G401 (cell line): ENCODE results near the gene CHPT1. TPM values are rescaled to one million over a fixed set of nuclear protein-coding genes. Genes with fewer than 3 reads are reported as not detected.
"Not testable (repeated sequence)": the region's sequence is repeated elsewhere in the genome, so short reads cannot be mapped to it uniquely, and the experiment has no call there.

Experiments
- DNase-seq: peaks from one replicate; pipeline ENCODE4 v3.0.0-alpha.2; 2015; ENCODE audit warnings: low spot score
- in situ Hi-C: cut with HindIII; loops from 2 replicates; pipeline ENCODE4 v1.10.0; 2016; ENCODE audit warnings: low sequenced_read_pairs, mixed read lengths
- total RNA-seq: library from RNA; depleted of rRNA; stranded (reverse); fragments of >200 nt; shearing (Covaris generic); gene quantifications from 2 replicates; pipeline ENCODE4 v1.2.3, GENCODE V29; 2014

Gene CHPT1
- total RNA-seq, 1 experiment from 2014 or later, result 52.4 TPM

DNA sequence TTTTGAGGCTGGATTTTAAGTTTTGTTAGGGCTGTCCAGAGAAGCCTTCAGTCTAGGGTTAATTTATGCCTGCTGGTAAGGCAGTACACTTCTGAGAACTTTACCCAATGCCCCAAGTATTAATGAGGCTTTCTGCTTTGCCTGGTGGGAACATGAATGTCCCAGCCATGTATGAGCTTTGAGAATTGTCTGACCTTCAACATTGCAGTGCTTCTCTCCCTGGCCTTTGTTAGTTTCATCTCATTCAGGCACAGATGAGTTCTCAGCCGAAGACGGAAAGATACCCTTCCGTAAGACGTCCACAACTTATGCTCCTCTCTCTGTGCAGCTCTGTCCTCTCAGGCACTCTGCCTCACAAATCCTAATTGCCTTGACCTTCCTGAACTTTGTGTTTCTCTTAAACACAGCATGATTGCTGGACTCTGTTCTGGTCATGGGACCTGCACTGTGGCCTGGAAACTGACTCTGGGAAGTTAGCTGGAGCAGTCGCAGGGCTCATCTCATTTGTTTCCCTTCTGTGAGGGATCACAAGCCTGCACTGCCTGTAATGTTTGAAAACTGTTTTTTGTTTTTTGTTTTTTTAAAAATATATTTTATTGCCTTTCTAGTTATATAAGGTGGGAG, 15.7 kb downstream of the CHPT1 start:
- DNase-seq, result peak; percentile 48
- in situ Hi-C loops, result no loop called here

DNA sequence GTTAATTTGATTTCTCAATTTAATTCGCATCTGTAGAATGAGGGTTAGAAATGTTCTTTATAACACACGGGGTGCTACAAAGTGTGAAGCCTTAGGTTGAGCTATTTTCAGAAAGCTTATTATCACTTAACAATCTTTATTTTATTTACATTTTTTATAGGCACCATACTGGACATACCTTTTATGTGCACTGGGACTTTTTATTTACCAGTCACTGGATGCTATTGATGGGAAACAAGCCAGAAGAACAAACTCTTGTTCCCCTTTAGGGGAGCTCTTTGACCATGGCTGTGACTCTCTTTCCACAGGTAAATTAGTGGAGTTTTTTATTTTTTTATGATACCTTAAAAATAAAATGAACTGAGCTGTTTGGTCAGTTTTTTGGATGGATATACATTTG, 16.5 kb downstream of the CHPT1 start:
- DNase-seq, result no peak
- in situ Hi-C loops, result no loop called here

DNA sequence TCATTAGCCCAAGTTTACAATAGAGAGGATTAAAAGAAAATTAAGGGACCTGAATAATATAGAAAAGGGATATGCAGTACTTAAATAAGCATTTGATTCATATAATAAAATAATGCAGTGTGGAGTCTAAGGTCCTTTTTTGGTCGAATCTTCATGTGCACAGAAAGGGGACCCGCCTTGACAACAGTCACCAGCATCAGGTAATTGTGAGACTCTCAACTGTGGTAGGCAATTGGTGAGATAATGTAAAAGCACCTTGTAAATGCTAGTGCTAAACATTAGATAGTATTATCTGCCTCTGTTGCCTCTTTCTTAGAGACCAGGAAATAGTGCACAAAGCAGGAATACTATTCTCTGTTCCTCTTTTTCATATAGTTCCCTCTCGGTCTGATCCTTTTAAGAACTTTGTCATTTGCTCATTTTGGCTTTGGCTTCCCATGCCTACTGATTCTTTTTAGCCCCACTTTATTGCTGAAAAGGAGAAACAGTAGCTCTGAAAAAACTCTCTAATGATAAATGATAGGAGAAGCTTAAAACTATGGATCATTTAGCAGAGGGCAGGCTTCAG, 17.5 kb downstream of the CHPT1 start:
- in situ Hi-C loops, result no loop called here
- no peak for DNase-seq

- no peak for DNase-seq
- in situ Hi-C loops, result no loop called here
Measured at GRCh38 chr12:101719566-101719965, 22.1 kb downstream of the CHPT1 start.

- in situ Hi-C loops, result no loop called here
- DNase-seq, result no peak
Measured at GRCh38 chr12:101720118-101720517, 22.7 kb downstream of the CHPT1 start.

- in situ Hi-C loops, result no loop called here
- DNase-seq, result no peak
Measured at GRCh38 chr12:101722392-101722791, 25.0 kb downstream of the CHPT1 start.

GRCh38 chr12:101727098-101727497, 29.7 kb downstream of the CHPT1 start:
- no peak for DNase-seq
- in situ Hi-C loops, result no loop called here

DNA sequence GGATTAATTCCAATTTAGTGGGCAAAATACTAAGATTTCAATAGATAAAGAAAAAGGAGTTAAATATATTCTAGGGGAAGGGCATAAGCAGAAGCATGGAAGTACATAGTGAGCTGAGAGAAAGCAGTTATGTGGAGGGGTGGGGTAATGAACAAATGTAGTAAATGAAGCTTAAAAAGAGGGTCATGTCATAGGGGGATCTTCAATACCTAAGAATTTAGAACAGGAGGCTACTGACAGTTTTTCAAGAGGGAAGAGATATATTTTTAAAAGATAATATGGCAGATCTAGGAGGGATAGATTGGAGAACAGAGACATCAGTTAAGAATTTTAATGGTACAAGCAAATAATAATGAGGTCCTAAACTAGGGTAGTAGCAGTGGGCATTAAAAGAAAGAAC, 32.4 kb downstream of the CHPT1 start:
- in situ Hi-C loops, result no loop called here
- no peak for DNase-seq

GRCh38 chr12:101732318-101732717, 34.9 kb downstream of the CHPT1 start:
- no peak for DNase-seq
- in situ Hi-C loops, result no loop called here

DNA sequence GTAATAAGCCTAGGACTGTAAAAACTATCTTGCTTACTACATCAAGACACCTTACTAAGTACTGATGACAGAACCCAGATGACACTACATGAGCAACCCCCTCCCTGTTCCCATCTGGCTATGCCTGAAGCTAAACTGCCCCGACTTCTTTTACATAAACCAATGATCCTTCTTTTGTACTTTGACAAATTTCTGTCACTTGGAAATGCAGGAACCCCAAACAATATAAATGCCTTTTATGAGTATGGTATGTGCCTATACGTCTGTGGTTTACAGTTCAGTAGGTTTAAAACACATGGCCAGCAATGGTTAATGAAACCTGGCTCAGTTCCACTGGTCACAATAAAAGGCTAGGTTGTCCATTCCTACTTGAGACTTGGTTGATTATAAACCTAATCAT, 35.7 kb downstream of the CHPT1 start:
- DNase-seq, result no peak
- in situ Hi-C loops, result no loop called here

- in situ Hi-C loops, DNase-seq: not testable (repeated sequence)
Measured at GRCh38 chr12:101734482-101734881, 37.0 kb downstream of the CHPT1 start.

DNA sequence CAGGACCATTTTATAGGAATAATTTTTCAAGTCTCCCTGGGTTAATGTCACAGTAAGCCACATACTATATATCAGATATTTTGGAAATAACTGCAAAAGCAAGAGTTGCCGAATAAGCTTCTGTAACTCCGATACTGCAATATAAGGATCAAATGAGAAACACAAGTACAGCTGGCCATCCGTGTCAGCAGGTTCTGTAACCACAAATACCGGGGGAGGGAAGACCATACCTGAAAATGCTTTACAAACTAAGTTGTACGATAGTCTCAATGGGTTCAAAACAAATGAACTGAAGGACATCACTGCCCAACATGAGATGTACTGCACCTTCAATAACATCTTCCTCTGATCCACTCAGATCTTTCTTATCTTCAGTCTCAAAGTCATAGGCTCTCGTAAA, 40.0 kb downstream of the CHPT1 start:
- in situ Hi-C loops, result no loop called here
- DNase-seq, result no peak

- DNase-seq, result no peak
- in situ Hi-C loops, result no loop called here
Measured at GRCh38 chr12:101738920-101739665, 41.7 kb downstream of the CHPT1 start, which contains the start of gene SYCP3. TSS of gene SYCP3 (minus strand) at chr12:101739462. CDS start at chr12:101737935, 1,527 bp downstream.

GRCh38 chr12:101740566-101740965, 43.1 kb downstream of the CHPT1 start:
- DNase-seq, result no peak

GRCh38 chr12:101740980-101741379, 43.5 kb downstream of the CHPT1 start:
- in situ Hi-C loops, result no loop called here
- no peak for DNase-seq

More at GRCh38 chr12:101740566-101740965, 43.1 kb downstream of the CHPT1 start:
- in situ Hi-C loops, result no loop called here

DNA sequence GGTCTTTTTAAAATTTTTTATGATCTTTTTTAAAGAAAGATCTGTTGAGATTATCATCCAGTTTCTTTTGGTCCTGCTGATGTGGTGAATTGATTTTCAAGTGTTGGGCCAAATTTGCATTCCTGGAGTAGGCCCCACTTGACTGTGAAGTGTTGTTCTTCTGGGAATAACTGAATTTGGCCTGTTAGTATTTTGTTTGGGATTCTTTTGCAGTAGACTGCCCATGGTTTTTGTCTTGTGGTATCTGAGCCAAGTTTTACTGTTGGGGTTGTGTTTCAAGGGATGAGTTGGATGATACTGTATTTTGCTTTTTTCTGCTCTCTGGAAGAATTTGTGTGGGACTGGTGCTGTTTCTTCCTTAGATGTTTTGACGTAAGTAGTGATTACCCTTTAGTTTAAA, 45.8 kb downstream of the CHPT1 start:
- DNase-seq, result no peak
- in situ Hi-C loops, result no loop called here

- in situ Hi-C loops, result no loop called here
Measured at GRCh38 chr12:101743724-101744472, 46.5 kb downstream of the CHPT1 start.

DNA sequence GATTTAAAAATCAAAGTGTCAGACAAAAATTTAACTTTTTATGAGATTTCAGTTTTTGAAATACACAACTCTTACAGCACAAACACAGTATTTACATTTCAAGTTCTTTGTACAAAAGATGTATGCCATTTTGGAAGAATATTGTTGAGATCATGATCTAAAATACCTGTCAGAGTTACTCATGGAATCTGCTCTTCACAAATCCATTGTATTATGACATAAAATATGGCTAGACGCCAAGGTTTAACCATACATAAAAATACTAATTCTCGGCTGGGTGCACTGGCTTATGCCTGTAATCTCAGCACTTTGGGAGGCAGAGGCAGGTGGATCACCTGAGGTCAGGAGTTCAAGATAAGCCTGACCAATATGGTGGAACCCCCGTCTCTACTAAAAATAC, 48.0 kb downstream of the CHPT1 start:
- no peak for DNase-seq
- in situ Hi-C loops, result no loop called here

More at GRCh38 chr12:101743724-101744472, 46.5 kb downstream of the CHPT1 start:
- DNase-seq, result no peak

- in situ Hi-C loops, result no loop called here
- DNase-seq, result no peak
Measured at GRCh38 chr12:101746196-101746595, 48.8 kb downstream of the CHPT1 start.

- no peak for DNase-seq
- in situ Hi-C loops, result no loop called here
Measured at GRCh38 chr12:101746661-101747060, 49.2 kb downstream of the CHPT1 start.
